Osteocyte (in vitro differentiated cells): Measurements from ENCODE around the gene RASSF3. TPM values are rescaled to one million over a fixed set of nuclear protein-coding genes. Genes with fewer than 3 reads are reported as not detected.

Source experiments
- DNase-seq: peaks from one replicate; pipeline ENCODE4 v3.0.0; 2021; ENCODE audit warnings: mixed read lengths; ENCODE audit not compliant: unreplicated experiment; ENCODE audit errors: extremely low spot score
- H3K27ac Mint-ChIP-seq: one replicate; pipeline ENCODE4 v1.8.0; 2021; ENCODE audit warnings: mild to moderate bottlenecking, mixed read lengths; ENCODE audit not compliant: unreplicated experiment
- H3K27me3 Mint-ChIP-seq: one replicate; pipeline ENCODE4 v1.8.0; 2021; ENCODE audit warnings: mixed read lengths; ENCODE audit not compliant: unreplicated experiment
- H3K36me3 Mint-ChIP-seq: one replicate; pipeline ENCODE4 v1.8.0; 2021; ENCODE audit warnings: mixed read lengths; ENCODE audit not compliant: unreplicated experiment
- H3K4me1 Mint-ChIP-seq: one replicate; pipeline ENCODE4 v1.8.0; 2021; ENCODE audit warnings: mixed read lengths; ENCODE audit not compliant: unreplicated experiment
- H3K4me3 Mint-ChIP-seq: one replicate; pipeline ENCODE4 v1.8.0; 2021; ENCODE audit warnings: mild to moderate bottlenecking, moderate library complexity, mixed read lengths; ENCODE audit not compliant: unreplicated experiment
- H3K9me3 Mint-ChIP-seq: one replicate; pipeline ENCODE4 v1.8.0; 2021; ENCODE audit warnings: mixed read lengths; ENCODE audit not compliant: unreplicated experiment
- total RNA-seq: library from RNA; stranded (reverse); gene quantifications from 2 replicates; pipeline ENCODE4 v1.2.1, GENCODE V29; 2021
- TF ChIP-seq, protein P1 (sequence below): fragments of 200-600 bp; sonication (generic); IDR thresholded peaks from 2 replicates; pipeline ENCODE4 v1.5.0; 2021; ENCODE audit warnings: antibody characterized with exemption, mild to moderate bottlenecking, moderate library complexity

The RASSF3 gene
- total RNA-seq, 1 donor from 2014 or later, result 29.0 TPM

DNA sequence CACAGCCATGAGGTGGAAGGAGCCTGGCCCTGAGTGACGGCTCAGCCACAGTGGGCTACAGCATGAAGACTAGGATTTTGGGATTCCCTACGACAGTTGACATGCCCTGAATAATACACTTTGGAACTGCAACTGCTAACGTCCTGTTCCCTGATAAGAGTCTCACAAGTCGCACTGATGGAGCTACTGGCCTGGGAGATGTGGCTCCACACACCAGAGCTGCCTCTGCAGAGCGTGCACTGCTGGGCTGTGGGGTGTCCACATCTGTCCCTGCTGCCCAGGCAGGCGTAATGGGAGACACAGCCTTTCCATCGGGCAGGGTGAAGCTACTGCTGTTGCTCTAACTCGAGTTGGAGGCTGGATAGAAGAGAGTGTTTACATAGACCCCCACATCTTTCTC lies 42.7 kb upstream of the RASSF3 start:
- H3K36me3 Mint-ChIP-seq, result no peaks in the 10 kb centered on the region
- no peak overlapping the region for H3K4me3 Mint-ChIP-seq
- peaks cover 41% of the 10 kb centered on the region for H3K4me1 Mint-ChIP-seq
- no peaks in the 10 kb centered on the region for H3K9me3 Mint-ChIP-seq
- TF ChIP-seq, protein P1, sequence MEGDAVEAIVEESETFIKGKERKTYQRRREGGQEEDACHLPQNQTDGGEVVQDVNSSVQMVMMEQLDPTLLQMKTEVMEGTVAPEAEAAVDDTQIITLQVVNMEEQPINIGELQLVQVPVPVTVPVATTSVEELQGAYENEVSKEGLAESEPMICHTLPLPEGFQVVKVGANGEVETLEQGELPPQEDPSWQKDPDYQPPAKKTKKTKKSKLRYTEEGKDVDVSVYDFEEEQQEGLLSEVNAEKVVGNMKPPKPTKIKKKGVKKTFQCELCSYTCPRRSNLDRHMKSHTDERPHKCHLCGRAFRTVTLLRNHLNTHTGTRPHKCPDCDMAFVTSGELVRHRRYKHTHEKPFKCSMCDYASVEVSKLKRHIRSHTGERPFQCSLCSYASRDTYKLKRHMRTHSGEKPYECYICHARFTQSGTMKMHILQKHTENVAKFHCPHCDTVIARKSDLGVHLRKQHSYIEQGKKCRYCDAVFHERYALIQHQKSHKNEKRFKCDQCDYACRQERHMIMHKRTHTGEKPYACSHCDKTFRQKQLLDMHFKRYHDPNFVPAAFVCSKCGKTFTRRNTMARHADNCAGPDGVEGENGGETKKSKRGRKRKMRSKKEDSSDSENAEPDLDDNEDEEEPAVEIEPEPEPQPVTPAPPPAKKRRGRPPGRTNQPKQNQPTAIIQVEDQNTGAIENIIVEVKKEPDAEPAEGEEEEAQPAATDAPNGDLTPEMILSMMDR, result no peak
- H3K27ac Mint-ChIP-seq, result peak overlapping the region; percentile 4
- H3K27me3 Mint-ChIP-seq, result no peaks in the 10 kb centered on the region
- DNase-seq, result no peak

DNA sequence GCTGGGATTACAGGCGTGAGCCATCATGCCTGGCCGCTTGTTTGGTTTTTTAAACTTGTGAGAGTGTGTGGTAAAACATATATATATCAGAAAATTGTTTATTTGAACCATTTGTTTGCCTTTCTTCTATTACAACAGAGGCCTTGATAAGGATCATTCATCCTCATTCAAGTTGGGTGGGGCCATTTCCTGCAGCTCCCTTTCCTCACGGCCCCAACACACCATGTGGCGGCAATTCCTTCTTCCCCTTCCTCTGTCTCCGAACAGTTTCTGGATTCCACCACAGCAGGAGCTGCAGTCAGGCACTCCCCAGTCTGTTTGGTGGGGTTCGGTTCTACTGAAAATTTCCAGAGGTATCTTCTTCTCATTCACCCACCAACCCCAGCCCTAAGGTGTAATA lies 42.0 kb upstream of the RASSF3 start:
- TF ChIP-seq, protein P1, result no peak
- Mint-ChIP-seq H3K27ac (no peak overlapping the region), H3K9me3 (no peaks in the 10 kb centered on the region), H3K4me3 (no peak overlapping the region), H3K36me3 (no peaks in the 10 kb centered on the region), H3K27me3 (no peaks in the 10 kb centered on the region), H3K4me1 (peaks cover 39% of the 10 kb centered on the region)
- DNase-seq, result no peak

DNA sequence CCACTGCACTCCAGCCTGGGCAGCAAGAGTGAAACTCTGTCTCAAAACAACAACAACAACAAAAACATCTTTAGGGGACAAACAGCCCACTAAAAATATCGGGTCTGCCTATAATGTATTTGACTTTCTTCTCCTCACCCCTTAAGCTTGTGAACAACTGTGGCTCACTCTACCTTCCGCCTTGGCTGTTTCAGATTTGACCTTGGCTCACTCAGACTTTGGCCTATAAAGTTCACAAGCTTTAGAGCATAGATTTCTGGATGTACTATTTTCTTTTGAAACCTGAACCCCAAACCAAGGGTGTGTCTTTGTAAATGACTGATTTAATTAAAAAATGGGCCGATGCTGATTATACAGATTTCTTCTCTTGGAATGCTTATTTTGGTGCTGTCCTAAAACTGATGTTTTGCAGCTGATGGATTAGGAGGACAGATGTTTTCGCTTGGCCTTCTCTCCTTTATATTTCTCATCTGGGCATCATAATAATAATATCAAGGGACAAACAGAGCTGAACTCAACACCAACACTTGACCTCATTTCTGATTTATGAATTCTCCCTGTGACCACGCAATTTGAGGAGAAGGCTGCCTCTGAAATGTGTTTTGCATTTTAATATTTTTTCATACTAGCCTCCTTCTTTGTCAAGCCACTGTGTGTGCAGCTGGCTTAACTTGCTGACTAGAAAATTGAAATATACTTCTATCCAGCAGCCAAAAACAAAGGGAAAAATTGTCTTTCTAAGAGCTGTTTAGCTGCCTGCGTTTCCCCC lies 40.2 kb upstream of the RASSF3 start:
- Mint-ChIP-seq H3K4me3 (no peak overlapping the region), H3K9me3 (peaks cover 8% of the 10 kb centered on the region), H3K27ac (no peak overlapping the region), H3K4me1 (peaks cover 37% of the 10 kb centered on the region), H3K27me3 (no peaks in the 10 kb centered on the region), H3K36me3 (no peaks in the 10 kb centered on the region)
- DNase-seq, result no peak
- TF ChIP-seq, protein P1, result no peak

DNA sequence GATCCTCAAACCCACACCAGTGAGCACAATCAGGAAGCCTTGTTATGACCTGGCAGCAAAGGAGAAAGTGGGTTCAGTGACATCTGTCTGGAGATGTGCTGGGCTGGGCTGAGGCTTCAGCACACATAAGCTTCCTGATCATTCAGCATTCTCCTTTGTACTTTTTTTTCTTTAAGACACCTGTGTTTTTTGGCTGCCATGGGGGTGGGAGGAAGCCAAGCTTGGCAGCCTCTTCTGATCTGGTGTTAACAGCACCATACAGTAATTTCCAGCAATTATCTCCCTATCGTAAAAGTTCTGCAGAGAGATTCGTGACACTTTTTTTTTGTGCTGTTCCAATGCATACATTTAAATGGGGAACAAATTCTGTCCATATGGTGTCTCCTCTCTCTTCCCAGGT lies 38.9 kb upstream of the RASSF3 start:
- TF ChIP-seq, protein P1, result no peak
- peaks cover 12% of the 10 kb centered on the region for H3K9me3 Mint-ChIP-seq
- no peaks in the 10 kb centered on the region for H3K27me3 Mint-ChIP-seq
- no peaks in the 10 kb centered on the region for H3K36me3 Mint-ChIP-seq
- peaks cover 29% of the 10 kb centered on the region for H3K4me1 Mint-ChIP-seq
- H3K27ac Mint-ChIP-seq, result no peak overlapping the region
- H3K4me3 Mint-ChIP-seq, result no peak overlapping the region
- DNase-seq, result no peak

DNA sequence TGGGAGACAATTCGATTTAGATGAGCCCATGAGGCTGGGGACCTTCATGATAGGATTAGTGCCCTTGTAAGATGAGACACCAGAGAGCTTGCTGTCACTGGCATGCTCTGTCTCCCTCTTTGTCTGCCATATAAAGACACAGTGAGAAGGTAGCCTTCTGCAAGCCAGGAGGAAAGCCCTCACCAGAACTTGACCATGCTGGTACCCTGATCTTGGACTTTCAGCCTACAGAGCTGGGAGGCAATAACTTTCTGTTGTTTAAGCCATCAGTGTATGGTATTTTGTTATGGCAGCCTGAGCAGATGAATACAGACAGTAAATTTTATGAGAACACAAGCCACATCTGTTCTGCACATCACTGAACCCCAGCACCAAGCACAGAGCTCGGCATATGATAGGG lies 38.1 kb upstream of the RASSF3 start:
- no peaks in the 10 kb centered on the region for H3K27me3 Mint-ChIP-seq
- peaks cover 21% of the 10 kb centered on the region for H3K4me1 Mint-ChIP-seq

More for the DNA sequence above, 38.1 kb upstream of the RASSF3 start:
- DNase-seq, result no peak
- Mint-ChIP-seq H3K9me3 (peaks cover 12% of the 10 kb centered on the region), H3K36me3 (no peaks in the 10 kb centered on the region), H3K27ac (no peak overlapping the region), H3K4me3 (no peak overlapping the region)
- TF ChIP-seq, protein P1, result no peak
